Retinal pigment epithelial cell (primary cell): ENCODE data around the gene VWA5B1.

Source experiments
- DNase-seq: peaks from one replicate; pipeline ENCODE4 v3.0.0-alpha.2; 2010; ENCODE audit warnings: low read depth
- H3K4me3 ChIP-seq: 2 replicates; pipeline ENCODE4 v1.5.1; 2011; ENCODE audit warnings: mild to moderate bottlenecking, low read length, control low read depth, moderate library complexity
- TF ChIP-seq, protein P1 (sequence below): conservative IDR thresholded peaks from 2 replicates; pipeline ENCODE4 v1.5.1; 2011; ENCODE audit warnings: low read depth, low read length, control low read depth, inconsistent platforms

Gene VWA5B1

GRCh38 chr1:20372676-20373075 lies 82.0 kb downstream of the VWA5B1 start:
- H3K4me3 ChIP-seq = no peak overlapping the region
- TF ChIP-seq, protein P1, sequence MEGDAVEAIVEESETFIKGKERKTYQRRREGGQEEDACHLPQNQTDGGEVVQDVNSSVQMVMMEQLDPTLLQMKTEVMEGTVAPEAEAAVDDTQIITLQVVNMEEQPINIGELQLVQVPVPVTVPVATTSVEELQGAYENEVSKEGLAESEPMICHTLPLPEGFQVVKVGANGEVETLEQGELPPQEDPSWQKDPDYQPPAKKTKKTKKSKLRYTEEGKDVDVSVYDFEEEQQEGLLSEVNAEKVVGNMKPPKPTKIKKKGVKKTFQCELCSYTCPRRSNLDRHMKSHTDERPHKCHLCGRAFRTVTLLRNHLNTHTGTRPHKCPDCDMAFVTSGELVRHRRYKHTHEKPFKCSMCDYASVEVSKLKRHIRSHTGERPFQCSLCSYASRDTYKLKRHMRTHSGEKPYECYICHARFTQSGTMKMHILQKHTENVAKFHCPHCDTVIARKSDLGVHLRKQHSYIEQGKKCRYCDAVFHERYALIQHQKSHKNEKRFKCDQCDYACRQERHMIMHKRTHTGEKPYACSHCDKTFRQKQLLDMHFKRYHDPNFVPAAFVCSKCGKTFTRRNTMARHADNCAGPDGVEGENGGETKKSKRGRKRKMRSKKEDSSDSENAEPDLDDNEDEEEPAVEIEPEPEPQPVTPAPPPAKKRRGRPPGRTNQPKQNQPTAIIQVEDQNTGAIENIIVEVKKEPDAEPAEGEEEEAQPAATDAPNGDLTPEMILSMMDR = no peak
- no peak for DNase-seq

DNA sequence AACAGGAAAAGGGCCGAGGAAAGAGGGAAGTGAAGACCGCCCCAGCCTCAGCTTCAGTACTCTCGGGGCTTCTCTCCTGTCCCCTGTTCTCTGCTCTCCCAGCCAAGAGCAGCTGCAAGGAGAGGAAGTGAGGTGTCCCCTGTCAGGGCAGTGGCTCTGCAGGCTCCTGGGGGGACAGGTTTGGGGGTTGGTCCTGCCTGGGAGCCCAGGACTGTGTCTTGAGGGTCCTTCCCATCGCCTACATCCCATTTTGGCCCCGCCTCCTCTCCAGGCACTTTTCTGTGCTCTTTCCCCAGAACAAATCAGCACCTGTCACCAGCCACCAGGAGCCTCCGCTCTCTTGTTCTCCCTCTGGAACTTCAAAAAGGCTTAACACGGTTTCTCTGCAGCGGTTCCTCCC lies 82.6 kb downstream of the VWA5B1 start:
- TF ChIP-seq, protein P1 = no peak
- H3K4me3 ChIP-seq = no peak overlapping the region
- no peak for DNase-seq

GRCh38 chr1:20373764-20374163 lies 83.1 kb downstream of the VWA5B1 start:
- TF ChIP-seq, protein P1 = no peak

GRCh38 chr1:20375563-20375962 lies 84.9 kb downstream of the VWA5B1 start:
- TF ChIP-seq, protein P1 = no peak
- H3K4me3 ChIP-seq = no peak overlapping the region
- no peak for DNase-seq

More at GRCh38 chr1:20373764-20374163, 83.1 kb downstream of the VWA5B1 start:
- no peak for DNase-seq
- H3K4me3 ChIP-seq = no peak overlapping the region

DNA sequence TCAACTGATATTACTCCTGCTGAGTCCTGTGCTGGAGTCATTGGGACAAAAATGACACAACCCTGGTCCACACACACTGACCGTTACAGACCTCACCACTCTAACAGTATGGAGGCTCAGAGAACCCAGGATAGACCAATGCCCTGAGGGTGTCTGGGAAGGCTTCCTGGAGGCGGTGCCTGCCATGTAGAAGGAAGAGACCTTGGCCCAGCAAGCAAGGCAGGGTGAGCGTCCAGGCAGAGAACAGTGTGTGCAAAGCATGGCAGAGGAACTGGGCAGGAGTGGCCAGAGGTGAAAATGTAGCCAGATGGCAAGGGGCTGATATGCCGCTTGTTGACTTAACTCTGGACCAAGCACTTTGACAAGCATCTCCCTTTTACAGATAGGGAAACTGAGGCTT lies 85.5 kb downstream of the VWA5B1 start:
- TF ChIP-seq, protein P1 = no peak
- no peak for DNase-seq
- no peak overlapping the region for H3K4me3 ChIP-seq

DNA sequence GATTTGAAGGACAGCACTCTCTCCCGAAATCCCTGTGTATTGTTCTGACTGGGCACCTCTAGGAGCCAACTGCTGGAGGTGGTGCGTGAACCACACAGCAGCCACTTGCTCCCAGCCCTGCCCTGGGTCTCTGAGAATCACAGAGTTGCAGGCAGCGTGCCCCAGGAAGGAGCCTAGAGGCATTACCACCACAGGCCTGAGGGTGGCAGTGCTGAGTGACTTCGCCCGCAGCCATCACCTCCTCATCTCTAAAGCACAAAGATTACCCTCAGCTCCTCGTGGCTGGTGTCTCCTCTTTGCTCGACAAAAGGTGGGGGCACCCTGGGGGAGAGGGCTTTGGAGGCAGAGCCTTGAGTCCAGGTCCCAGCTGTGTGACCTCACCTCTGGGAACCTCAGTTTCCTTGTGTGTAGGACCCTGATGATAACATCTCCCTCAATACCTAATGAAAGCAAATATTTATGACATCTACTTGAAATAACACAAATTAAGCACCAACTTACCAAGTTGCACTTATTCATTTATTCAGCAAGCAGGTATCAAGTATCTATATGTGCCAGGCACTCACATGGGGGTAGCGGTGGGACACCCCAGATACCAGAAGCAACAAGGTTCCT lies 86.3 kb downstream of the VWA5B1 start:
- TF ChIP-seq, protein P1 = peak; percentile 94
- no peak overlapping the region for H3K4me3 ChIP-seq
- no peak for DNase-seq

DNA sequence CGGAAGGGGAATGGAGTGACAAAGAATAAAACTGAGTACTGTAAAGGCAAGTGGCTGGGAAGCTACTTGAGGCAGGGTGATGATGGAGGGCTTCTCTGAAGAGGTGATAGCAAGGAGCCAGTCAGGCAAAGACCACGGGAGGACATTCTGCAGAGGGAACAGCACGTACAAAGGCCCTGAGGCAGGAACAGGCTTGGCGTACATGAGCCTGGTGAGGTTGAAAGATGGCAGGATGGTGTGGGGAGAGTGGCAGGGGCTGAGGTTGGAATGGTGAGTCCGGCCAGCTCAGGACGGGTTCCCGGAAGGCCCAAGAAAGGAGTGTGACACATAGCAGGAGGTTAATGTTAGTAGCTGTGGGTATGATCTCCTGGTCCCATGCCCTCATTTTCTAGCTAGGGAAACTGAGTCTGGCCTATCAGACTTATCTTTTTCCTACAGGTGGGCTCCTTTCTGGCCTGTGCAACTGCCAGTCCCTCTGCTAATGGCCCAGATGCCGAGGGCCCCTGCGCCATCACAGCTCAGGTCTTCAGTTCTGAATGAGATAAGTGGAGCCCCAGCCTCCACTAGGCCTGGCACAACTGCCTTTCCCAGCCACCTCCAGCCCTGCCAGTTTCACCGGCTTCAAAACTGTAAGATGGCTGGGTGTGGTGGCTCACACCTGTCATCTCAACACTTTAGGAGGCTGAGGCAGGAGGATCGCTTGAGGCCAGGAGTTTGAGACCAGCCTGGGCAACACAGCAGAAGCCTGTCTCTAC lies 87.0 kb downstream of the VWA5B1 start:
- DNase-seq = no peak
- H3K4me3 ChIP-seq = no peak overlapping the region
- TF ChIP-seq, protein P1 = no peak
